ENCODE measurements around the gene CHAD.
A peak's percentile ranks its signal among the peaks of the same experiment; 100 is the strongest.

CHAD gene

GRCh38 chr17:50480142-50480764, 11.6 kb upstream of the CHAD start:
- TF ChIP-seq EZH2phosphoT487 (conservative IDR thresholded peaks at IDR 0.05; ENCODE audit: low read length) (no peak), CTCF (IDR thresholded peaks at IDR 0.05; ENCODE audit: insufficient read depth, low read length, poor library complexity, severe bottlenecking) (no peak)
- Histone ChIP-seq H3K27me3 (ENCODE audit: low read length) (no peaks in the 10 kb centered on the region), H3K36me3 (ENCODE audit: low read length) (no peaks in the 10 kb centered on the region), H3K4me3 (ENCODE audit: insufficient read depth, low read length, poor library complexity, severe bottlenecking) (peak overlapping the region; percentile 79), H3K9me3 (ENCODE audit: insufficient read depth, low read length) (no peaks in the 10 kb centered on the region), H3K27ac (ENCODE audit: low read depth, low read length) (no peak overlapping the region), H3K4me2 (ENCODE audit: low read depth, low read length, poor library complexity, severe bottlenecking) (peak overlapping the region; percentile 98), H4K20me1 (ENCODE audit: low read depth, low read length) (no peaks in the 10 kb centered on the region), H3F3A (ENCODE audit: insufficient read depth) (peaks cover 24% of the 10 kb centered on the region), H3K79me2 (ENCODE audit: insufficient read depth, low read length) (no peaks in the 10 kb centered on the region), H3K9ac (ENCODE audit: low read length) (peak overlapping the region; percentile 78; the same call in 1 of the 2 replicates), H2AFZ (ENCODE audit: low read depth, low read length, severe bottlenecking) (no peak overlapping the region), H3K9me2 (replicated peaks; ENCODE audit: insufficient read depth, low read length) (no peaks in the 10 kb centered on the region)

- H3K4me2 ChIP-seq (ENCODE audit: low read depth, low read length, poor library complexity, severe bottlenecking): peak overlapping the region; percentile 98
- H2AFZ ChIP-seq (ENCODE audit: low read depth, low read length, severe bottlenecking): peak overlapping the region; percentile 96
- H3K9ac ChIP-seq (ENCODE audit: low read length): peak overlapping the region; percentile 78
- H3K36me3 ChIP-seq (ENCODE audit: low read length): no peaks in the 10 kb centered on the region
- peak; percentile 43 for TF ChIP-seq CTCF (IDR thresholded peaks at IDR 0.05; ENCODE audit: insufficient read depth, low read length, poor library complexity, severe bottlenecking)
- no peak for TF ChIP-seq EZH2phosphoT487 (conservative IDR thresholded peaks at IDR 0.05; ENCODE audit: low read length)
- H3F3A ChIP-seq (ENCODE audit: insufficient read depth): peaks cover 24% of the 10 kb centered on the region
- no peaks in the 10 kb centered on the region for H3K9me3 ChIP-seq (ENCODE audit: insufficient read depth, low read length)
- no peaks in the 10 kb centered on the region for H3K9me2 ChIP-seq (replicated peaks; ENCODE audit: insufficient read depth, low read length)
- H3K4me3 ChIP-seq (ENCODE audit: insufficient read depth, low read length, poor library complexity, severe bottlenecking): peak overlapping the region; percentile 79
- H4K20me1 ChIP-seq (ENCODE audit: low read depth, low read length): no peaks in the 10 kb centered on the region
- peak overlapping the region; percentile 70 for H3K27ac ChIP-seq (ENCODE audit: low read depth, low read length)
- H3K79me2 ChIP-seq (ENCODE audit: insufficient read depth, low read length): no peaks in the 10 kb centered on the region
- H3K27me3 ChIP-seq (ENCODE audit: low read length): no peaks in the 10 kb centered on the region
These were observed 11.0 kb upstream of the CHAD start for GRCh38 chr17:50479522-50480141.

DNA sequence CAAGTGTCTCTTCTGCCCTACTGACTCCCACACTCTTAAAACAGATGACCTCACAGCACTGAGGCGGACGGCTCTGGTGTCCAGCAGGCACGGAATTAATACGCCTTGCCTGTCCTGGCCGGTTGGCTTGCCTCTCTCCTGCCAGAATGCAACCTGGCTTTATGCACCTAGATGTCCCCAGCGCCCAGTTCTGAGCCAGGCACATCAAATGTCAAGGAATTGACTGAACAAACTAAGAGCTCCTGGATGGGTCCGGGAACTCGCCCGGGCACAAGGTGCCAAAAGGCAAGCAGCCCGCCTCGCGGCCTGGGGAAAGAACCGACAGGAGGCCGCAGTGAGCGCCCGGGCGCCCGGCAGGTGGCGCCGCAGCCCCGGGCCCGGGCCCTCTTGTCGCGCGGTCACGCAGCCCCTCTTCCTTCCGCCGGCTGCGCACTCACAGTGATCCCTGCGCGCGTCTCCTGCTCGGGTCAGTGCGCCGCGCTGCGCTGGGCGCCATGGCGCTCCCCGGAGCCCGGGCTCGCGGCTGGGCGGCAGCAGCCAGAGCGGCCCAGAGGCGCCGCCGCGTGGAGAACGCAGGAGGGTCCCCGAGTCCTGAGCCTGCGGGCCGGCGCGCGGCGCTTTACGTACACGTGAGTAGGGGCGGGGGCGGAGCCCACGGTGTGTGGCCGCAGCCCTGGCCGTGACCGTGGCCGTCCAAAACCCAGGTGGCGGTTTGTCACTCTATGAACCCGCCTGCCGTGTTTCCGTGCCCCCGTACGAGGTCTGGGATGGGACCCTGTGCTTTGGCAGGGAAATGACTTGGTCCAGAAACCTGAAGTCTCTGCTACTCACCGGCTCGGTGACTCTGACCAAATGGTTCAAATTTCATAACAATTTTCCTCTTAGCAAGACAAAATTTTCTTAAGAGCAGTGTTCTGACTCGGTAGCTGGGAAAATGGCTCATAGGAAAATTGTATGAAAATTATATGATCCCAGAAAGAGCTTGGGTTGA, 10.0 kb upstream of the CHAD start, which contains the start of gene RSAD1:
RSAD1 (plus strand) TSS at position 470 of the 991 bp plus-strand sequence; CDS start at position 495, 25 bp downstream.
- Histone ChIP-seq H3K4me3 (ENCODE audit: insufficient read depth, low read length, poor library complexity, severe bottlenecking) (peak within 1 kb of the TSS; percentile 79), H3K79me2 (ENCODE audit: insufficient read depth, low read length) (no peaks in the 10 kb centered on the region), H2AFZ (ENCODE audit: low read depth, low read length, severe bottlenecking) (peak within 1 kb of the TSS; percentile 96), H3K9ac (ENCODE audit: low read length) (peak within 1 kb of the TSS; percentile 78), H3K27me3 (ENCODE audit: low read length) (no peaks in the 10 kb centered on the region), H3K27ac (ENCODE audit: low read depth, low read length) (peak within 1 kb of the TSS; percentile 70), H3K4me2 (ENCODE audit: low read depth, low read length, poor library complexity, severe bottlenecking) (peak within 1 kb of the TSS; percentile 98), H3K9me2 (replicated peaks; ENCODE audit: insufficient read depth, low read length) (no peaks in the 10 kb centered on the region), H3K9me3 (ENCODE audit: insufficient read depth, low read length) (no peaks in the 10 kb centered on the region), H4K20me1 (ENCODE audit: low read depth, low read length) (no peaks in the 10 kb centered on the region), H3F3A (ENCODE audit: insufficient read depth) (peaks cover 24% of the 10 kb centered on the region), H3K36me3 (ENCODE audit: low read length) (no peaks in the 10 kb centered on the region)
- TF ChIP-seq EZH2phosphoT487 (conservative IDR thresholded peaks at IDR 0.05; ENCODE audit: low read length) (no peak), CTCF (IDR thresholded peaks at IDR 0.05; ENCODE audit: insufficient read depth, low read length, poor library complexity, severe bottlenecking) (peak; percentile 80)

Data from SU-DHL-6 (cell line).